ENCODE results near the gene RIT1. TPM values are rescaled to one million over a fixed set of nuclear protein-coding genes. Genes with fewer than 3 reads are reported as not detected.

Gene RIT1
- total RNA-seq, 1 donor from 2014 or later, result 35.3 TPM

DNA sequence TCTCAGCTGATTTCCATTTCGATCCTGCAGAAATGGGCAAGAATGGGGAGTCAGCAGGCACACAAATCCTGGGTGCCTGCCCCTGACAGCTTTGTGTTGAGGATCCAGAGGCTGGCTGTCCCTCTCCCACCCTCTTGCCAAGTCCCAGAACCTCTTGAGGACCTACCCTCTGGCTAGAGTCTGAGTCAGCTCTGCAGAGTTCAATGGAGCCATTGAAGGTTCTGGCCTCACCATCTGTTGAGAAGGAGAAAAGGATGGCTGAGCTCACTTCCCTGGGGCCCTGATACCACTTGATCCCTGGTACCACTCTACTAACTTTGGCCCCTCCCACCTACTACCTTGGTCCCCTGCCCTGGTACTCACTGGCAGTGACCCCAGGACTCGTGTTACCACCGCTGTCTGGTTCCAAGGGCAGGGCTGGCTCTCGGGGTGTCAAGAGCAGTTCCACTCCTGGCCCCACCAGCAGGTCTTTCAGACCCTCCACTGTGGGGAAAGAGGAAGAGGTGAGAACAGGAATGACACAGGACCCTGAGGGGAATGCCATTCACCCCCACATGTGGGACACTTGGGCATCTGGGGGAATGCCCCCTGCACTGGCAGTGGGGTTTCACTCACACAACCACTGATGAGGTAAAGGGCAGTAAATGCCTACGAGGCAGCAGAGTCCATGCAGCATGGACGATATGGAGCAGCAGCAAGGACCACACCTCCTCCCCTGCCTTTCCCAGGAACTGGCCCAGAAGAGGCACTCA, 40.8 kb upstream of the RIT1 start:
- no peak for DNase-seq (ENCODE audit: extremely low spot score, unreplicated experiment)
- Mint-ChIP-seq H3K27me3 (no peaks in the 10 kb centered on the region), H3K9me3 (no peaks in the 10 kb centered on the region), H3K36me3 (peaks cover 21% of the 10 kb centered on the region), H3K4me3 (no peak overlapping the region), H3K27ac (no peak overlapping the region), H3K4me1 (ENCODE audit: unreplicated experiment) (no peaks in the 10 kb centered on the region)
- TF ChIP-seq CTCF (conservative IDR thresholded peaks at IDR 0.05), result no peak

GRCh38 chr1:155950829-155951228, 39.7 kb upstream of the RIT1 start:
- TF ChIP-seq CTCF (conservative IDR thresholded peaks at IDR 0.05), result no peak
- no peak overlapping the region for H3K27ac Mint-ChIP-seq
- H3K9me3 Mint-ChIP-seq, result no peaks in the 10 kb centered on the region
- H3K4me3 Mint-ChIP-seq, result no peak overlapping the region
- no peaks in the 10 kb centered on the region for H3K27me3 Mint-ChIP-seq
- peaks cover 20% of the 10 kb centered on the region for H3K36me3 Mint-ChIP-seq
- peaks cover 5% of the 10 kb centered on the region for H3K4me1 Mint-ChIP-seq (ENCODE audit: unreplicated experiment)
- DNase-seq (ENCODE audit: extremely low spot score, unreplicated experiment), result no peak

GRCh38 chr1:155947741-155948140, 36.6 kb upstream of the RIT1 start:
- Mint-ChIP-seq H3K27me3 (no peaks in the 10 kb centered on the region), H3K9me3 (no peaks in the 10 kb centered on the region), H3K4me3 (no peak overlapping the region), H3K36me3 (peaks cover 9% of the 10 kb centered on the region), H3K27ac (no peak overlapping the region), H3K4me1 (ENCODE audit: unreplicated experiment) (peaks cover 10% of the 10 kb centered on the region)
- DNase-seq (ENCODE audit: extremely low spot score, unreplicated experiment), result no peak
- TF ChIP-seq CTCF (conservative IDR thresholded peaks at IDR 0.05), result no peak

GRCh38 chr1:155947292-155947691, 36.1 kb upstream of the RIT1 start:
- no peak for DNase-seq (ENCODE audit: extremely low spot score, unreplicated experiment)
- Mint-ChIP-seq H3K27ac (no peak overlapping the region), H3K4me1 (ENCODE audit: unreplicated experiment) (peaks cover 10% of the 10 kb centered on the region), H3K9me3 (no peaks in the 10 kb centered on the region), H3K36me3 (peaks cover 6% of the 10 kb centered on the region), H3K4me3 (no peak overlapping the region), H3K27me3 (no peaks in the 10 kb centered on the region)
- no peak for TF ChIP-seq CTCF (conservative IDR thresholded peaks at IDR 0.05)

GRCh38 chr1:155946633-155947219, 35.6 kb upstream of the RIT1 start:
- no peaks in the 10 kb centered on the region for H3K9me3 Mint-ChIP-seq
- DNase-seq (ENCODE audit: extremely low spot score, unreplicated experiment), result no peak
- no peak overlapping the region for H3K4me3 Mint-ChIP-seq
- H3K27me3 Mint-ChIP-seq, result no peaks in the 10 kb centered on the region
- H3K4me1 Mint-ChIP-seq (ENCODE audit: unreplicated experiment), result peaks cover 10% of the 10 kb centered on the region
- no peak overlapping the region for H3K27ac Mint-ChIP-seq
- no peak for TF ChIP-seq CTCF (conservative IDR thresholded peaks at IDR 0.05)
- H3K36me3 Mint-ChIP-seq, result peaks cover 5% of the 10 kb centered on the region
